ENCODE results near the gene ERC1. TPM values are rescaled to one million over a fixed set of nuclear protein-coding genes. Genes with fewer than 3 reads are reported as not detected.

ERC1 gene
- total RNA-seq, 4 donors from 2014 or later: 46.1 to 83.2 (median 63.8) TPM

GRCh38 chr12:1080520-1081223 lies 89.6 kb downstream of the ERC1 start:
- TF ChIP-seq CTCF (IDR thresholded peaks at IDR 0.05): no peak
- no peak for DNase-seq (ENCODE audit: low spot score)
- no peak for ATAC-seq (ENCODE audit: low FRiP score)

GRCh38 chr12:1083151-1083888 lies 92.3 kb downstream of the ERC1 start:
- TF ChIP-seq CTCF (IDR thresholded peaks at IDR 0.05): no peak
- DNase-seq (ENCODE audit: low spot score): no peak
- no peak for ATAC-seq (ENCODE audit: low FRiP score)

- TF ChIP-seq CTCF (IDR thresholded peaks at IDR 0.05): no peak
- ATAC-seq (ENCODE audit: low FRiP score): no peak
- DNase-seq (ENCODE audit: low spot score): no peak
These were observed 92.9 kb downstream of the ERC1 start for GRCh38 chr12:1083889-1084262.

GRCh38 chr12:1091350-1091749 lies 100.3 kb downstream of the ERC1 start:
- TF ChIP-seq CTCF (IDR thresholded peaks at IDR 0.05): no peak
- DNase-seq (ENCODE audit: low spot score) (no peak), ATAC-seq (ENCODE audit: low FRiP score) (no peak)

- DNase-seq (ENCODE audit: low spot score) (no peak), ATAC-seq (ENCODE audit: low FRiP score) (no peak)
- TF ChIP-seq CTCF (IDR thresholded peaks at IDR 0.05): no peak
These were observed 102.2 kb downstream of the ERC1 start for GRCh38 chr12:1093166-1093751.

GRCh38 chr12:1094714-1095113 lies 103.7 kb downstream of the ERC1 start:
- no peak for TF ChIP-seq CTCF (IDR thresholded peaks at IDR 0.05)
- ATAC-seq (ENCODE audit: low FRiP score): no peak
- no peak for DNase-seq (ENCODE audit: low spot score)

Measured in omental fat pad (tissue), 4 donors.